Small intestine (tissue), 16 donors: ENCODE measurements around the gene CHD3. TPM values are rescaled to one million over a fixed set of nuclear protein-coding genes. Genes with fewer than 3 reads are reported as not detected.

Source experiments
- DNase-seq, 2 donors: peaks; one replicate each; pipeline versions ENCODE4 v3.0.0 to v3.0.0-alpha.2; 2013
- FAIRE-seq: peaks from 2 replicates; lab custom pipeline; 2012; peaks lifted over from hg19 to GRCh38; lab: Jason Lieb, UNC
- H3K27ac ChIP-seq, 3 donors: one replicate each; pipeline ENCODE4 v1.5.1; 2013; ENCODE audit warnings: low read length in 2 of 3, mild to moderate bottlenecking in 2 of 3, control low read depth in 1 of 3, inconsistent platforms in 1 of 3, low read depth in 1 of 3, moderate library complexity in 1 of 3
- H3K27me3 ChIP-seq, 3 donors: one replicate each; pipeline ENCODE4 v1.6.1; 2013; ENCODE audit warnings: low read length in 3 of 3, inconsistent platforms in 1 of 3; ENCODE audit not compliant: control insufficient read depth in 3 of 3, insufficient read depth in 3 of 3
- H3K36me3 ChIP-seq, 3 donors: one replicate each; pipeline ENCODE4 v1.6.1; 2013; ENCODE audit warnings: low read length in 3 of 3, inconsistent platforms in 1 of 3, low read depth in 1 of 3, mild to moderate bottlenecking in 1 of 3, moderate library complexity in 1 of 3; ENCODE audit not compliant: control insufficient read depth in 3 of 3, insufficient read depth in 2 of 3
- H3K4me1 ChIP-seq, 3 donors: one replicate each; pipeline ENCODE4 v1.6.1; 2013; ENCODE audit warnings: low read length in 2 of 3, inconsistent platforms in 1 of 3, low read depth in 1 of 3, mild to moderate bottlenecking in 1 of 3, moderate library complexity in 1 of 3; ENCODE audit not compliant: control insufficient read depth in 3 of 3, insufficient read depth in 2 of 3
- H3K4me3 ChIP-seq, 3 donors: one replicate each; pipeline ENCODE4 v1.5.1; 2013; ENCODE audit warnings: low read length in 3 of 3, control low read depth in 1 of 3, inconsistent platforms in 1 of 3, low read depth in 1 of 3, mild to moderate bottlenecking in 1 of 3, moderate library complexity in 1 of 3
- H3K9me3 ChIP-seq, 2 donors: one replicate each; pipeline ENCODE4 v1.6.1; 2013; ENCODE audit warnings: low read depth in 1 of 2, low read length in 1 of 2; ENCODE audit not compliant: control insufficient read depth in 2 of 2, insufficient read depth in 1 of 2
- WGBS, 3 donors: extraction: QIAGEN DNeasy Blood & Tissue Kit; methylation state at CpG; one replicate each; pipeline ENCODE4 v1.1.7; 2013; 5-methylcytosine and 5-hydroxymethylcytosine counted together
- long read RNA-seq, 10 donors: transcript quantifications; one replicate each; lab custom pipeline, GENCODE V29; 2026
- polyA plus RNA-seq, 4 donors: library from polyadenylated mRNA; stranded (reverse) in 3 of 4; unstranded in 1 of 4; fragments of 200-250 nt in 3 of 4; fragments of 120-200 nt in 1 of 4; gene quantifications; one replicate each; pipeline versions ENCODE4 v1.2.1 to v1.2.3, GENCODE V29; 2013
- donor health status: healthy with polysubstance abuse.
- donor health status: control.
- donor health status: control.
- donor health status: Bipolar disorder and iron deficiency.
- donor health status: healthy.

Gene CHD3
- 10 to 100 TPM; 23.7 to 60.4 (median 36.7) TPM for polyA plus RNA-seq
- long read RNA-seq, donor 1 = 0 reads
- long read RNA-seq, donor 2, partial matches to known transcripts = 0 of 1 reads
- long read RNA-seq, donor 2, other reads (novel, unspliced or antisense) = 0 of 1 reads
- long read RNA-seq, donor 3, transcript CHD3-211 (3 exons, 2,515 nt) = major isoform, 8 of 20 reads
- long read RNA-seq, donor 3, partial matches to known transcripts = 12 of 20 reads
- long read RNA-seq, donor 3, other reads (novel, unspliced or antisense) = 0 of 20 reads
- long read RNA-seq, donor 4 = 0 reads
- long read RNA-seq, donor 5 = 0 reads
- long read RNA-seq, donor 6 = 0 reads
- long read RNA-seq, donor 7, partial matches to known transcripts = 0 of 3 reads
- long read RNA-seq, donor 7, other reads (novel, unspliced or antisense) = 0 of 3 reads
- long read RNA-seq, donor 8, partial matches to known transcripts = 5 of 5 reads
- long read RNA-seq, donor 8, other reads (novel, unspliced or antisense) = 0 of 5 reads
- long read RNA-seq, donor 9 = 0 reads
- long read RNA-seq, donor 10, full-length matches to known transcripts = 6 of 56 reads
- long read RNA-seq, donor 10, partial matches to known transcripts = 50 of 56 reads
- long read RNA-seq, donor 10, other reads (novel, unspliced or antisense) = 0 of 56 reads

DNA sequence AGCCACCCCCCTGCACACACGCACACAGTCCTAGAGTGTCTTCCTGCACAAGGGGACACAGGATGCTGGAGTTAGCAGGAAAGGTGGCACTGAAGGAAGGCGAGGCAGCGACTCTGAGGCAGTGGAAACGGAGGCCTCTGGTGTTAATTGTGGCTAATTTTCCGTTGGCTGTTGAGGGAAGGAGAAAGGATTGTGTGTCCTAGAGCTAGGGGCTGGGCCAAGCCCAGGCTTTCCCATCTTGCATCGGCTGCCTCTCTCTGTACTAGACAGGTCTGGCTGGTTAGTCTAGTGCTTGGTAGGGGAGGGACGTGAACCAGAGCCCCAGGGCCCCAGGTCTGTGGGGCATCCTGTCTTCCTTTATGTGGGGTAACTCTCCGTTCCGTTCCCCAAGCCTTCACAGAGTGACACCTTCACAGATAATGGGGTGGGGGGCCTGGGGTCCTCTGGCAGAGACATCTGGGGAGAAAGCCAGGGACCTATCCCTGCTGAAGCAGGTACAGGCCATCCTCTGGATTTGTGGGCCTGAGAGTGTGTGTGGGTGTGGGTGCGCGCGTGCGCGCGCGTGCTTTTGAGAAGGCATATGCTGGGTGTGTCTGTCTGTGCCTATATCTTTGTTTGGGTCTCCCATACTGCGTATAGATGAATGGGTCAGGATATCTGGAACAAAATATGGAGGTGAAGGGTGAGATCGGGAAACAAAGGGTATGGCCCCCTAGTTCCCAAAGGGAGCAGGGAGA lies at the start of gene CHD3:
CHD3 (plus strand) TSS at position 606 of the 737 bp plus-strand sequence. CDS start 212 bp downstream, outside the sequence.
- 9 to 21% (median 16%) methylated on average over 18 of the region's 18 CpGs for WGBS, 3 donors
- Histone ChIP-seq H3K4me3 (peak within 1 kb of the TSS; percentile 36 to 87 (median 43)), H3K27me3 (no peaks in the 10 kb centered on the region), H3K27ac (peak within 1 kb of the TSS; percentile 68 to 97 (median 91)), H3K4me1 (peaks cover 3 to 41% (median 20%) of the 10 kb centered on the region in 3 donors), H3K36me3 (peaks cover 4 to 34% (median 6%) of the 10 kb centered on the region in 3 donors), H3K9me3 (no peaks in the 10 kb centered on the region)
- no peak for FAIRE-seq
- peak; percentile 25 to 35 for DNase-seq

DNA sequence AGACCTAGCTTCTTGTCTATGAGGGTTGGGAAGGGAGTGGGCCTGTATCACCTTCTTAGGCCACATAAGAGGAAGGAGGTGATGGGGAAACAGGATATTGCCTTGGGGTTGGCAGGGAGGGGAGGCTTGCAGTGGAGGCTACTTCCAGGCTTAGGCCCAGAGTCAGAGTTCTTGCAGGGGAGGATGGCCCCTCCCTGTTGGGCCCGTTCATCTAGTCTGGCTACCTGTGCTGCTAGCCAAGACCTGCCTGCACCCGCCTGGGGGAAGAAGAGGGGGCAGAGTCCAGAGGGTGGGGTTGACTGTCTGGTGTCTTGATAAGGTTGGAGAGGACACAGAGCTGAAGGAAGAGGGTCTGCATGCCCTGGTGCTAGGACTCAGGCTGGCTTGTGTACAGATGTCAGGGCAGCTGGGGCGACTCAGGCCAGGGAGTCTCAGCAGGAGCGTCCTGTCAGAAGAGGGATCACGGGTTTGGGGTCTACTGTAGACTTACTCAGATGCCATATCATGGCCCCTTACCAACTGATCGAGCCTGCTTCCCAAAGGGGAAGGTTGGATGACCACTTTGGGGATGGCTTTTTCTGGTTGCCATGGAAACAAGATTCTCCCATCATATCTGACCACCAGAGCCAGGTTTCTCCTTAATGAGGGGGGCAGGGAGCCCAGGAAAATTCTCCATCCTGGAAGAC lies 49.3 kb upstream of the CHD3 start:
- Histone ChIP-seq H3K27ac (peak overlapping the region; percentile 45 to 99 (median 67)), H3K4me3 (peak overlapping the region in 1 of 3 donors; percentile 50), H3K36me3 (peaks cover 0 to 4% (median 0%) of the 10 kb centered on the region in 3 donors), H3K9me3 (no peaks in the 10 kb centered on the region), H3K4me1 (peaks cover 4 to 58% (median 16%) of the 10 kb centered on the region in 3 donors), H3K27me3 (no peaks in the 10 kb centered on the region)
- FAIRE-seq (no peak), DNase-seq (peak; percentile 74 to 85)
- WGBS, 3 donors = 19 to 47% (median 38%) methylated on average over 6 of the region's 6 CpGs

- DNase-seq (no peak), FAIRE-seq (no peak)
- no peaks in the 10 kb centered on the region for H3K27me3 ChIP-seq
- no peaks in the 10 kb centered on the region for H3K9me3 ChIP-seq
- WGBS, 3 donors = 19 to 44% (median 43%) methylated on average over 2 of the region's 2 CpGs
- H3K4me1 ChIP-seq = peaks cover 4 to 54% (median 16%) of the 10 kb centered on the region in 3 donors
- H3K4me3 ChIP-seq = no peak overlapping the region
- peak overlapping the region; percentile 41 to 99 (median 67) for H3K27ac ChIP-seq
- H3K36me3 ChIP-seq = peaks cover 0 to 4% (median 0%) of the 10 kb centered on the region in 3 donors
These were observed 48.7 kb upstream of the CHD3 start for GRCh38 chr17:7839876-7840261.

DNA sequence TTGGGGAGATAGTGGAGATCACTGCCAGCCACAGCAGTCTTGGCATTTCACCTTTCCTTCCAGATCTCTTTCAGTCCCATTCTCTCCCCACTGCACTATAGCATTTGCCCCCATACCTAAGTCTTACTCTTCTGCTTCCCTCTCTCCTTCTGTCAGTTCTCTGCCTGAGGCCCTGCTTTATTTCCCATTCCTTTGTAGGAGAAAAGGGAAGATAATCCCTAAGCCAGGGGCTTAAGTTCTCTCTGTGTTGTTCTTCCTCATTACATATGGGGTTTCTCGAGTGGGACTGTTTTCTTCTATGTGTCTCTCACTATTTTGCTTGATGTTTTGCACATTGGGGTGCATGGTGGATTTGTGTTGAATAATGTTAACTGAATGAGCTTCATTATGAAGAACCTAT lies 48.1 kb upstream of the CHD3 start:
- DNase-seq (no peak), FAIRE-seq (no peak)
- peaks cover 0 to 10% (median 0%) of the 10 kb centered on the region in 3 donors for H3K36me3 ChIP-seq
- no peaks in the 10 kb centered on the region for H3K9me3 ChIP-seq
- no peak overlapping the region for H3K4me3 ChIP-seq
- WGBS, 3 donors = 32 to 57% (median 54%) methylated on average over 1 of the region's 1 CpG
- H3K27me3 ChIP-seq = no peaks in the 10 kb centered on the region
- H3K4me1 ChIP-seq = peaks cover 4 to 60% (median 20%) of the 10 kb centered on the region in 3 donors
- H3K27ac ChIP-seq = peak overlapping the region; percentile 94 to 99 (median 96)

DNA sequence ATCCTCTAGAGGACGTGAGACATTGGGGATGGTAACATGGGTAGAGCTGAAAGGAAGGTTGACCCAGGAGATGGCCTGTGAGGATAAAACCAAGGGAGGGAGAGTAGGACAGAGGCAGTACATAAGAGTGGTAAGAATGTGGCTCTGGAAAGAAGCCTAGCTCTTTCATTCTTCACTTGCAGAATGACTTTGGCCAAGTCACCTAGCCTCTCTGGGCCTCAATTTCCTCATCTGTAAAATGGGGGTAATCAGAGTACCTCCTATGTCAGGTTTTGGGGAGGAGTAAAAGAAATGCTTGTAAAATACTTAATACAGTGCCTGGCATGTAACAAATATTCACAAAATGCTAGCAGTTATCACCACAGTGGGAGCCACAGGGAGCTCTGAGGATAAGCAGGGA lies 47.7 kb upstream of the CHD3 start:
- H3K9me3 ChIP-seq = no peaks in the 10 kb centered on the region
- FAIRE-seq (no peak), DNase-seq (no peak)
- peaks cover 4 to 63% (median 20%) of the 10 kb centered on the region in 3 donors for H3K4me1 ChIP-seq
- WGBS, 3 donors = 42 to 51% (median 47%) methylated on average over 1 of the region's 1 CpG
- H3K4me3 ChIP-seq = peak overlapping the region in 2 of 3 donors; percentile 71 to 84
- H3K27ac ChIP-seq = peak overlapping the region; percentile 94 to 99 (median 96)
- H3K27me3 ChIP-seq = no peaks in the 10 kb centered on the region
- peaks cover 0 to 14% (median 1%) of the 10 kb centered on the region in 3 donors for H3K36me3 ChIP-seq

GRCh38 chr17:7841396-7841914 lies 47.1 kb upstream of the CHD3 start:
- FAIRE-seq (no peak), DNase-seq (peak; percentile 80 to 88)
- WGBS, 3 donors = 1 to 3% (median 3%) methylated on average over 26 to 34 of the region's 34 CpGs
- Histone ChIP-seq H3K9me3 (no peaks in the 10 kb centered on the region), H3K27ac (peak overlapping the region; percentile 94 to 99 (median 96)), H3K27me3 (no peaks in the 10 kb centered on the region), H3K36me3 (peaks cover 2 to 20% (median 6%) of the 10 kb centered on the region in 3 donors), H3K4me1 (peaks cover 4 to 59% (median 20%) of the 10 kb centered on the region in 3 donors), H3K4me3 (peak overlapping the region; percentile 62 to 84 (median 71))

DNA sequence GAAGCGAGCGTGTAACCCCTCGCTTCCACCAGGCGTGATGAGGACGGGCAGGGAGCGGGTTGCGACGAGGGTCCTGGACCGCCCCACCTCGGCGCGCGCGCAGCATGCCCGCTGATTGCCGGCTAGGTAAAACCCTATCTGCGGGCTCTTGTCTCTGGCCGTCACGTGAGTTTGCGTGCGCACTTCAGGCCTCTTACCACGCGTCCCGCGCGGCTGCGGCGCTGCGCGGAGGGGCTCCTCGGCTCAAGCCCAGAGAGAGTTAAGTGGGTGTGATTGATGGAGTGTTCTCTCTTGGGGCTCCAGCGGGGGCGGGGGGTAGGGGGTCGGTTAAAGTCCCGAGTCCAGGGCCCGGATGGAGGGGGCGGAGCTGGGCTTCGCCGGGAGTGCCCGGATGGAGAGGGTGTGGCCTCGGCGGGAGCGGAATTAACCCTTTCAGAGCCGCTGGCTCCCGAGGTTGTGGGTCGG lies 46.6 kb upstream of the CHD3 start:
- DNase-seq (peak; percentile 90 to 97), FAIRE-seq (no peak)
- 0 to 1% (median 1%) methylated on average over 40 to 46 of the region's 46 CpGs for WGBS, 3 donors
- Histone ChIP-seq H3K27me3 (no peaks in the 10 kb centered on the region), H3K4me3 (peak overlapping the region; percentile 62 to 84 (median 71)), H3K9me3 (no peaks in the 10 kb centered on the region), H3K4me1 (peaks cover 4 to 54% (median 19%) of the 10 kb centered on the region in 3 donors), H3K36me3 (peaks cover 6 to 25% (median 9%) of the 10 kb centered on the region in 3 donors), H3K27ac (peak overlapping the region; percentile 94 to 99 (median 96))
